NCI-H82 treated with DMSO at 0.1 percent for 48 hours (cell line): Measurements from ENCODE around the gene PDE8A.

Experiments
- DNase-seq: peaks from one replicate; lab custom pipeline; 2025; ENCODE audit not compliant: unreplicated experiment; lab: John Stamatoyannopoulos, UW

PDE8A gene

GRCh38 chr15:85116925-85117646 is 135.4 kb downstream of the PDE8A start:
- DNase-seq, result no peak

GRCh38 chr15:85118173-85118572 is 136.5 kb downstream of the PDE8A start:
- no peak for DNase-seq

GRCh38 chr15:85118581-85118980 is 136.9 kb downstream of the PDE8A start:
- no peak for DNase-seq

GRCh38 chr15:85120351-85121113 is 138.9 kb downstream of the PDE8A start:
- no peak for DNase-seq

GRCh38 chr15:85124173-85124572 is 142.5 kb downstream of the PDE8A start:
- no peak for DNase-seq

DNA sequence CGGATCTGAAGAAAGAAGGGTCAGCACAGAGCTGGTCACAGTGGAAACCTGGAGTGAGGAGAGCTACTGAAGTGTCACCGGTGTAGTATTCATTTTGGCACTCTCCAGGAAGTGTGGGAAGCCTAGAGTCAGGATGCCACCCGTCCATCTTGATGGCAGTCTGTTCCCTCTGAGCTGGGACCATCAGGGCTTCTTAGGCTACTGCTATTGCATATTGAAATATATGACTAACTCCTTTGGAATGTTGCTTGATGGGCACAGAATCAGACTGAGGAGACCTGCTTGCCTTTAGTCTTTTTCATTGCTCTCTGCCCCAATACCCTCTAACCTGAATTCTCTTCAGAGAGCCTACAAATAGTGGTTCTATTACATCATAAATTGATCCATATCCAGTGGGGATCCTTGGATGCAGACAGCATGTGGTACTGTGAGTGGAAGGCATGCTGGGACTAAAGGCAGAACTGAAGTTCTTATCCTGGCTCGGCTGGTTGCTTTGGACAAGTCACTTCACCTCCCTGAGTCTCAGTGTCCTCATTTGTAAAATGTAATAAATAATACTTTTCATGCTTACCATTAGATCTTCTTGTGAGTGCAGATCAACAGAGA is 143.5 kb downstream of the PDE8A start:
- no peak for DNase-seq

DNA sequence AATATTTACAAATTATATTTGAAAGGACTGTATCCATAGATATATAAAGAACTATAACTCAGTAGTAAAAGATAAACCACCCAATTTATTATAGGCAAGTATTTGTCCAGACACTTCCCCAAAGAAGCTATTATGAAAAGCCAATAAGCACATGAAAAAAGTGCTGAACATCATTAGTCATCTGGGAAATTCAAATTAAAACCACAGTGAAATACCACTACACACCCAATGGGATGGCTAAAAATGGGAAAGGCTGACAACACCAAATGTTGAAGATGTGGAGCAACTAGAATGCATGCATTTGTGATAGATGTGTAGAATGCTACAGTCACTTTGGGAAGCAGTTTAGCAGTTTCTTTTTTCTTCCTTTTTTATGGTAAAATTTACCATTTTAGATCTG is 147.0 kb downstream of the PDE8A start:
- DNase-seq, result no peak

DNA sequence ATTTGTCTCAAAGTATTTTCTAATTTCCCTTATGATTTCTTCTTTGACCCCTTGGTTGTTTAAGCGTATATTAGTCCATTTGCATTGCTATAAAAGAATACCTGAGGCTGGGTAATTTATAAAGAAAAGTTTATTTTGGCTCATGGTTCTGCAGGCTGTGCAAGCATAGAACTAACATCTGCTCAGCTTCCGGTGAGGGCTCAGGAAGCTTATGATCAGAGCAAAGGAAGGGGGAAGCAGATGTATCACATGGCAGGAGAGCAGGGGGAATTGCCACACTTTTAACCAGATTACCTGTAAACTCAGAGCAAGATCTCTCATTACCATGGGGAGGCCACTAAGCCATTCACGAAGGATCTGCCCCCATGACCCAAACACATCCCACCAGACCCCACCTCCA is 148.2 kb downstream of the PDE8A start:
- peak; percentile 80 for DNase-seq

DNA sequence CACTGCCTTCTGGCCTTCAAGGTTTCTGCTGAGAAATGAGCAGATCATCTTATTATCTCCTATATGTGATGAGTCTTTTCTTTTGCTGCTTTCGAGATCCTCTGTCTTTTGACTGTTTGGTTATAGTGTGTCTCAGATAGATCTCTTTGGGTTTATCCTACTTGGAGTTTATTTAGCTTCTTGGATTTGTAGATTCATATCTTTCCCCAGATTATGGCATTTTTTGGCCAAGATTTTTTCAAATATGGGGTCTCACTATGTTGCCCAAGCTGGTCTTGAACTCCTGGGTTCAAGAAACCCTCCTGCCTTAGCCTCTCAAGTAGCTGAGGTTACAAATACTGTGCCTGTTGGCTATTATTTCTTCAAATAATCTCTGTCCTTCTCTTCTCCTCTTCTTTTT is 150.3 kb downstream of the PDE8A start:
- DNase-seq, result no peak

- DNase-seq, result no peak
Measured at GRCh38 chr15:85133709-85134108, 152.1 kb downstream of the PDE8A start.

GRCh38 chr15:85137489-85138168 is 156.0 kb downstream of the PDE8A start:
- DNase-seq, result peak; percentile 98

GRCh38 chr15:85139391-85139790 is 157.7 kb downstream of the PDE8A start:
- no peak for DNase-seq

GRCh38 chr15:85141726-85142125 is 160.1 kb downstream of the PDE8A start:
- DNase-seq, result no peak

DNA sequence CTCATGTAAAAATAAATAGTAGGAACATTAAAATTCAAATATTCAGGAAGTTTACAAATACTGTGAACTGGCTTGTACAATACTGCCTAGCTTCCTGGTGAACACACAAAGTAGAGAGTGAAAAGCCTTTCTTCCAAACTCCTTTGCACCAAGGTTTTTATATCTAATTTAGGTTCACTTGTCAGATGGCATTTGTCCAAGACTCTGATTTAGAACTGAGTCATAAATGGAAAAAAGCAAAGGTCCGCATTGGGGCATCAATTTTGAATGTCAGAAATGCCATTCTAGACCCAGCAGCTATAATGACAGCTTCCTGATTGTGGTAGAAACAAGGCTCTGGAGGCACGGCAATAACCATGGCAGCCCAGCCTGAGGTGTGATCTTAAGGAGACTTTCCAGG is 160.7 kb downstream of the PDE8A start:
- no peak for DNase-seq

DNA sequence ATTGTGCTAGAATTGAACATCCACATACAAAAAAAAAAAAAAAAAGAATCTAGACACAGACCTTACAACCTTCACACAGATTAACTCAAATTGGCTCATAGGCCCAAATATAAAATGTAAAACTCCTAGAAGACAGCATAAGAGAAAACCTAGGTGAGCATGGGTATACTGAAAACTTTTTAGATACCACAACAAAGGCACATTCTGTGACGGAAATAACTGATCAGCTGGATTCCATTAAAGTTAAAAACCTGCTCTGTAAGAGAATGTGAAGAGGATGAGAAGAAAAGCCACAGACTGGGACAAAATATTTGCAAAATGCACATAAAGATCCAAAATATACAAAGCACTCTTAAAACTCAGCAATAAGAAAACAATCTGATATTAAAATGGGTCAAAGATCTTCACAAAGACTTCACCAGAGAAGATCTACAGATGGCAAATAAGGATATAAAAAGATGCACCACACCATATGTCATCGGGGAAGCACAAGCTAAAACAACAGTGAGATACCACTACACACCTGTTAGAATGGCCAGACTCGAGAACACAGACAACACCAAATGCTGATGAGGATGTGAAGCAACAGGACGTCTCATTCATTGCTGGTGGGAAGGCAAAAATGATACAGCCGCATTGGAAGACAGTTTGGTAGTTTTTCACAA is 167.9 kb downstream of the PDE8A start:
- DNase-seq, result peak; percentile 26

GRCh38 chr15:85150130-85150480 is 168.4 kb downstream of the PDE8A start:
- DNase-seq, result no peak

DNA sequence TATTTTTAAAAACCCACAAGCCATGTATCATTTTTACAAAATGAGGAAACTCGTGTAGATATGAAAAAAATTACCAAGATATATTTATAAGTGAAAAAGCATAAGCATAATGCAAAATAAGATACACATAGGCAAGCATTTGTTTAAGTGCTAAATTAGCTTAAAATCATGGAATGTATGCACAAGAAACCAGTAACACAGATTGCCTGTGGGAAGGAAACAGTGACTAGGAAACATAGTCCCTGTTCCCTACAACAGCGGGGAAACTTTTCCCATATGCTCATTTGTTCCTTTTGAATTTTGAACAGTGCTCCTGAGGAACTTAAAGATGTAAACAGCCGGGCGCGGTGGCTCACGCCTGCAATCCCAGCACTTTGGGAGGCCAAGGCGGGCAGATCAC is 169.5 kb downstream of the PDE8A start:
- DNase-seq, result no peak

DNA sequence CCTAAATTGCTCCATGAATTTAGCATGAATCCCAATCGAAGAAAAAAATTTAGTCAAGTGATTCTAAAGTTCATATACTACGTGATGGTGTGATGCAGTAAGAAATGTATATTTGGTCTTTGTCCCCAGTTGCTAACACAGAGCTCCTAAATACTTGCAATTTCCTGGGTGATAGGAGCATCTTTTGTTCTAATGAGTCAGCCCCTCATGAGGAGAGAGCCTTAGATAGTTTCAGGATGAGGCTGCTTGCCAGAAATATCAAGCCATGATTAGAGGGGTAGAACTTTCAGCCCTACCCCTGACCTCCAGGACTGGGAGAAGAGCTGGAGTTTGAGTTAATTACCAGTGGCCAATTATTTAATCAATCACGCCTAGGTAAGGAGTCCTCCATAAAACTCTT is 170.2 kb downstream of the PDE8A start:
- no peak for DNase-seq

- no peak for DNase-seq
Measured at GRCh38 chr15:85154061-85154460, 172.4 kb downstream of the PDE8A start.

GRCh38 chr15:85155360-85155759 is 173.7 kb downstream of the PDE8A start:
- DNase-seq, result no peak

DNA sequence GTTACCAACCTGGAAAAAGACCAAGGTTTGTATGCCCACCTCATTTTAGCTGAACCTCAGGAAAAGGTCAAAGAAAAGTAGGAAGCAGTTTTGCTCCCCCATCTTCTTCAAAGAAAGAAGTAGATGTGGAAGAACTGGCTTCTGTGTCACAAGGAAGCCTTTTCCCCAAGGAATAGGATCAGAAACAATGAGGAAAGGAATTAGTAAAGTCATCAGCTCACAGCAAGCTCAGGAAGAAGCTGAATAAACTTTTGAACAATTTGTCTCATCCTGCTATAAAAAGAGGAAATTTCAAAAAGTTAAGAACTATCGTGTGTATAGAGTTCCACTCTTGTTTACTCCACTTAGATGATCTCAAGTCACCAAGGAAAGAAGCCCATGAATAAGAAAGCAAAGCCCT is 174.2 kb downstream of the PDE8A start:
- no peak for DNase-seq
